Stomach (tissue), 4 donors: Measurements from ENCODE around the gene TXNRD3.

Experiments
- EP300 ChIP-seq: sonication (generic); formaldehyde crosslinking; IDR thresholded peaks from one replicate; pipeline ENCODE4 v1.6.1; 2017; ENCODE audit warnings: antibody characterized with exemption
- POLR2A ChIP-seq, 4 donors: fragments of 450-650 bp; IDR thresholded peaks; one replicate each; pipeline ENCODE4 v1.6.1; 2016; ENCODE audit warnings: antibody characterized with exemption in 4 of 4, control low read depth in 2 of 4, mild to moderate bottlenecking in 1 of 4, moderate library complexity in 1 of 4
- POLR2AphosphoS5 ChIP-seq, 3 donors: sonication (generic); formaldehyde crosslinking; IDR thresholded peaks; one replicate each; pipeline ENCODE4 v1.6.1; 2016; ENCODE audit warnings: antibody characterized with exemption in 3 of 3
- TF ChIP-seq, protein P1 (sequence below), 7 experiments: fragments of 450-650 bp in 4 of 7; fragments of 200-600 bp in 3 of 7; sonication (generic) in 3 of 7; IDR thresholded peaks; one replicate each; pipeline ENCODE4 v1.5.1; 2016 to 2019; ENCODE audit warnings: antibody characterized with exemption in 7 of 7, control low read depth in 2 of 7, mild to moderate bottlenecking in 1 of 7

- TF ChIP-seq POLR2A (IDR thresholded peaks at IDR 0.05) (no peak), POLR2AphosphoS5 (IDR thresholded peaks at IDR 0.05) (no peak), EP300 (no peak)
- TF ChIP-seq, protein P1, sequence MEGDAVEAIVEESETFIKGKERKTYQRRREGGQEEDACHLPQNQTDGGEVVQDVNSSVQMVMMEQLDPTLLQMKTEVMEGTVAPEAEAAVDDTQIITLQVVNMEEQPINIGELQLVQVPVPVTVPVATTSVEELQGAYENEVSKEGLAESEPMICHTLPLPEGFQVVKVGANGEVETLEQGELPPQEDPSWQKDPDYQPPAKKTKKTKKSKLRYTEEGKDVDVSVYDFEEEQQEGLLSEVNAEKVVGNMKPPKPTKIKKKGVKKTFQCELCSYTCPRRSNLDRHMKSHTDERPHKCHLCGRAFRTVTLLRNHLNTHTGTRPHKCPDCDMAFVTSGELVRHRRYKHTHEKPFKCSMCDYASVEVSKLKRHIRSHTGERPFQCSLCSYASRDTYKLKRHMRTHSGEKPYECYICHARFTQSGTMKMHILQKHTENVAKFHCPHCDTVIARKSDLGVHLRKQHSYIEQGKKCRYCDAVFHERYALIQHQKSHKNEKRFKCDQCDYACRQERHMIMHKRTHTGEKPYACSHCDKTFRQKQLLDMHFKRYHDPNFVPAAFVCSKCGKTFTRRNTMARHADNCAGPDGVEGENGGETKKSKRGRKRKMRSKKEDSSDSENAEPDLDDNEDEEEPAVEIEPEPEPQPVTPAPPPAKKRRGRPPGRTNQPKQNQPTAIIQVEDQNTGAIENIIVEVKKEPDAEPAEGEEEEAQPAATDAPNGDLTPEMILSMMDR (IDR thresholded peaks at IDR 0.05) = no peak
These were observed 87.1 kb downstream of the TXNRD3 start for GRCh38 chr3:126567696-126568438.
